Measurements from ENCODE around the gene RANBP9.

RANBP9 gene

DNA sequence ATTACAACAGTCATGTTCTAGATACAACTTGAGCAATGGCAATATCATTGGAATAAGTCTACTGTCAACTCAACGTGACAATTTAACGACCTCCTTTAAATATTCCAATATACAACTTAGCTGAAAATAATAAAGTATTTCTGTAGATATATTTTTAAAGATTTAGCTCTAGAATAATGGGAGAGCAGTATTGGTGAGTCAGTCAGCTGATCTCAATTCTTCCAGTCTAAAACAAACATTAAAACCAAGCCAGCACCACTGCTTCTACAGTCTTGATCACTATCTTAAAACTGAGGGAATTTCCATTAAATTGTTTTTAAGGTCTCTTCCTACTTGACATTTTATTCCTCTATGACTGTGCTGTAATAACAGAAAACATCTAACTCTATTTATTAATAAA lies 58.3 kb downstream of the RANBP9 start:
- DNase-seq (ENCODE audit: low read depth): no peak

DNA sequence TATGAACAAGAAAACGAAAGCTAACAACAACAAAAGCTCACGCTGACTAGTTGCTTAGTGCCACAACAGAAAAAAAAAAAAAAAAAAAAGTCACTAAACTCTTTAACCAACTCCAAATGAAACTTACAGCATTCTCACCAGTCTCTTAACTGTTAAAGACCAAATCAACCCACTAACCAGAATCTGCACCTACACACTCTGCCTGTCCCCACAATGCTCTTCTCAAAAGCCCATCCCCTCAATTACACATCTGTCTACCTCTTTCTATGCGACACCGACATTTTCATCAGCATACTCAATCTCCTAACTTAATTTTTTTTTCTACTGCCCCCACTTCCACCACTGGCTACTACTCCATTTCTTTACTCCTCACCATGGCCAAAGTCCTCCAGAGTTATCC lies 62.2 kb downstream of the RANBP9 start:
- DNase-seq (ENCODE audit: low read depth): no peak

GRCh38 chr6:13648850-13649249 lies 62.8 kb downstream of the RANBP9 start:
- DNase-seq (ENCODE audit: low read depth): no peak

- no peak for DNase-seq (ENCODE audit: low read depth)
These were observed 68.5 kb downstream of the RANBP9 start for GRCh38 chr6:13643125-13643524.

- DNase-seq (ENCODE audit: low read depth): no peak
These were observed 70.3 kb downstream of the RANBP9 start for GRCh38 chr6:13641315-13641714.

GRCh38 chr6:13638626-13639025 lies 73.0 kb downstream of the RANBP9 start:
- no peak for DNase-seq (ENCODE audit: low read depth)

GRCh38 chr6:13638014-13638413 lies 73.6 kb downstream of the RANBP9 start:
- DNase-seq (ENCODE audit: low read depth): no peak

GRCh38 chr6:13635948-13636658 lies 75.5 kb downstream of the RANBP9 start:
- DNase-seq (ENCODE audit: low read depth): no peak

- no peak for DNase-seq (ENCODE audit: low read depth)
These were observed 78.3 kb downstream of the RANBP9 start for GRCh38 chr6:13633343-13633742.

DNA sequence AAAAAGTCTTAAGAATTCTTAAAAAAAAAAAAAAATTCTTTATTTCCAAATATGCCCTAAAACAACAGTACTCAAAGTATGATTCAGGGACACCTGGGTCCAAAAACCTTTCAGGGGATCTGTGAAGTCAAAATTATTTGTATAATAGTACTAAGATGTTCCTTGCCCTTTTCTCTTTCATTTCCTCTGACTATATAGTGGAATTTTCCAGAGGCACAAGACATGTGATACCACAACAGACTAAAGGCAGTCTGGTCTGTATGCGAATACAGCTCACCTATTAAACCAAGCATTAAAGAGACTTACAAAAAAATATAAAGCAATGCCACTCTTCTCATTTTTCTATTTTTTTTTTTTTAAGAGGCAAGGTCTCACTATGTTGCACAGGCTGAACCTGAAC lies 81.1 kb downstream of the RANBP9 start:
- DNase-seq (ENCODE audit: low read depth): no peak

DNA sequence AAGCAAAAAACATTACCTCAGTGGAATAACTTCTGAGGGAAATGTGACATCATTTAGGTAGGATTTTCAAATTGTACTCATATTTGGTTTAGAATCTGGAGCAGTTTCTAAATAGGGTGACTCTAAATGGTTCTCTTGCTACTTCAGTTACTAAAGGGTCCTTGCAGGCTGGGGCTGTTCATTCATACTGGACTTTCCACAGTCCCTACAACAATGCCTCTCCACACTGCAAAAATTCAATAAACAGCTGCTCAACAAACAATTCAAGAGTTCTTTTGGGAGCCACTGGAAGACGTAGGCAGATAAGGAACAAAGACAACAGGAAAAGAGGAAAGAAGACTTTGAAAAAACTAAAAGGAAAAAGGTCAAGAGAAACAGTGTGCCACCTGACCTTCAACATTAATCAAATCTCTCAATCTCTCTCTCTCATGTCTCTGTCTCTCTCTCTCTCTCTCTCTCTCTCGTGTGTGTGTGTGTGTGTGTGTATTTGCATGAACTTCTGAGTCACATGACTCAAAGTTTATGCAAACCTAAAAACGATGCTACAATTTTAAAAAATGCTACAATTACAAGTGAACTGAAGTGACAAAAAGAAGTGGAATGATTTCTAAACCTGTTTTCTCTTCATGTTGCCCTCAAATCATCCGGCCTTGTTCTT lies 82.0 kb downstream of the RANBP9 start:
- DNase-seq (ENCODE audit: low read depth): no peak

GRCh38 chr6:13624871-13625288 lies 86.8 kb downstream of the RANBP9 start:
- DNase-seq (ENCODE audit: low read depth): no peak

DNA sequence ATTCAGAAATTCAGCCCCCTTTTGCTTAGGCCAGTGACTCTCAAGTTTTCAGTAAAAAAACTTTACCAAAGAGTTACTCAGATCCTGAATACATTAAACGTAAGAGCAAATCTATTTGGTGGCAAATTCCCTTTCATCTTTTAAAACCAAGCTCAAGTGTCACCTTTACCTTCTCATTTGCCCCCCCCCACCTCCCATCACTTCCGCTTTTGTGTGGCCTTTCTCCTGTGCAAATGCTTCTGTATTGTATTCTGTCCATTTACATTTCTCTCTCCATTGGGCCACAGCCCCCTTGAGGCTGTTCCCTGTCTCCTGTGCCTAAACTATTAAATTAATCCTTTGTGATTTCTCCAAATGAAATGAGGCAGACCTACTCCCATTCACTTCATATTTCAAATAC lies 94.6 kb downstream of the RANBP9 start:
- no peak for DNase-seq (ENCODE audit: low read depth)

DNA sequence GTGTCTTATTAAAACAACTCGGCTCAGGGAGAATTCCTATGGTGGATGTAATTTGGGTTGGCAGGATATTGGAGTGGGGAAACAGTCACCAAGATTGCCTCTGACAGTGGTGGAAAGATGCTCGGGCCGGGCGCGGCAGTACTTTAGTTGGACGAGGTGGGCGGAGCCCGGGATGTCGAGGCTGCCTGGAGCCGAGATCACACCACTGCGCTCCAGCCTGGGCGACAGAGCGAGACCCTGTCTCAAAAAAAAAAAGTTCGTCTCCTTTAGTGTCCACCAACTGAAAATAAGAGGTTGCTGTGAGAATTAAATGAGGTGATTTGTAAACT lies 95.9 kb downstream of the RANBP9 start:
- DNase-seq (ENCODE audit: low read depth): peak; percentile 17

GRCh38 chr6:13614926-13615791 lies 96.5 kb downstream of the RANBP9 start, which contains the start of gene NOL7:
TSS of gene NOL7 (plus strand) at chr6:13615335. CDS start at chr6:13615359, 24 bp downstream.
- peak; percentile 97 for DNase-seq (ENCODE audit: low read depth)

DNA sequence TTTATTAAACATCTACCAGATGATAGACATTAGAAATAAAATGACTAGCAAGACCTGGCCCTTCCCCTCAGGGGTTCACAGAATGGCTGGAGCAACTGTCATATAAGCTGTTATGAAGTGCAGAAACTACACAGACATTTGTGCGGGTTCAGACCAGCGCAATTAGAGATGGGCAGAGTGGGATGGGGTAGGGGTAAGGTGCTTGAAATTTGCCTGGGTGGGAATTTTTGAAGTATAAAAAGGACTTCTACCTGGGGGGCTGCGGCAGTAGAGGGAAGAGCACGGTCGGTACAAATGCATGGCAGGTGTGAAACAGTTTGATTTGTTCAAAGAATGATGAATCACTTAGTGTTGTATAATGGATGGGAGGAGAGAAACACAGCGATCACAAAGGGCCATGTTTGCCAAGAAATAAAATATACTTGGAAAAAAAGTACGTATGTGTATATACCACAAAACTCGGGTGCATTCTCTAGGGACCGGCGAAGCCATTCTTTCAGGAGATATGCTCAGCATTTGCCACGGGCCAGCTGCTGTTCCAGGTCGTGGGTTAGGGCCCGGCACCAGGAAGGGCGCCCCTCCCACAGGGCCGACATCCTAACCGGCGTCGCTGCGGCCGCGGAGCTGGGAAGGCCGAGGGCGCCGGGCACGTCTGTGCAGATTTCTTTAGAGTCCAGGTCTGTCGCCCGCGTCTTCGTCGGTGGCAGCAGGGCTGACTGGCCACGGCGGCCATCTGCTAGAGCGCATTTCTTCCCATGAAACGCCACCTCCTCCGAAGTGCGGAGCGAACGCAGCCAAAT lies 97.3 kb downstream of the RANBP9 start:
- DNase-seq (ENCODE audit: low read depth): no peak

DNA sequence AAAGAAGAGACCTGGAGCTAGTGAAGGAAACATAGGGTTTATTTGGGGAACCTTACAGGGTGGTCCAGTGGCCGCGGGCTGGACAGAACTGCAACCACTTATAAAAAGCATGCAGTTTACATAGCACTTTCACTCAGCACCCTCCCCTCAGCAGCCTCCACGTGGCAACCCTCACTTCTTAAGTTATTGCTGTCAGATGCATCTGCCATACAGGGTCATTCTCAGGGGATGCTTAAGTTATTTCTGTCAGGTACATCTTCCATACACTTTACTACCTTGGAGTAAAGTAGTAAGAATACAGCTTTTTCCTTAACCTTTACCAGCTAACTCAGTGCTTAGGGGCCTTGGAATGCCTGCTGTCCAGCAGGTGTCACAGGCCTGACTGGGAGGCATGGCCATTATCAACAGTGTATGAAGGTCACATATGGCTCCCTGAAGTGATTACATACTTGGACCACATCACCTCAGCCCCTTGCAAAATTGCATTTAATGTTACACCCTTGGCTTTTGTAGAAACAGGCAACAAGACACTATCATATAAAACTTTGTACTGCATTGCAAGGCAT lies 98.5 kb downstream of the RANBP9 start:
- DNase-seq (ENCODE audit: low read depth): no peak

DNA sequence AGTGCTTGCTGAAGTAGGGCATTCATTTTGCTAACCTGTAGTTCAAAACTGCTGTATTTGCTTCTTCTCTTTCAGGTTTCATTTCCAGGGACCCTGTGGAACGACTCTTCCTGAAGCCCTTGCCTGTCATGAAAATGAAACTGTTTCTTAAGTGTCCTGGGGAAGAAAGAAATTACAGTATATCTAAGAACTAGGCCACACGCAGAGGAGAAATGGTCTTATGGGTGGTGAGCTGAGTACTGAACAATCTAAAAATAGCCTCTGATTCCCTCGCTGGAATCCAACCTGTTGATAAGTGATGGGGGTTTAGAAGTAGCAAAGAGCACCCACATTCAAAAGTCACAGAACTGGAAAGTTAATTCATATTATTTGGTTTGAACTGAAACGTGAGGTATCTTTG lies 99.9 kb downstream of the RANBP9 start:
- no peak for DNase-seq (ENCODE audit: low read depth)

- DNase-seq (ENCODE audit: low read depth): no peak
These were observed 106.0 kb downstream of the RANBP9 start for GRCh38 chr6:13605634-13606033.

GRCh38 chr6:13604546-13605416 lies 106.9 kb downstream of the RANBP9 start:
- no peak for DNase-seq (ENCODE audit: low read depth)

DNA sequence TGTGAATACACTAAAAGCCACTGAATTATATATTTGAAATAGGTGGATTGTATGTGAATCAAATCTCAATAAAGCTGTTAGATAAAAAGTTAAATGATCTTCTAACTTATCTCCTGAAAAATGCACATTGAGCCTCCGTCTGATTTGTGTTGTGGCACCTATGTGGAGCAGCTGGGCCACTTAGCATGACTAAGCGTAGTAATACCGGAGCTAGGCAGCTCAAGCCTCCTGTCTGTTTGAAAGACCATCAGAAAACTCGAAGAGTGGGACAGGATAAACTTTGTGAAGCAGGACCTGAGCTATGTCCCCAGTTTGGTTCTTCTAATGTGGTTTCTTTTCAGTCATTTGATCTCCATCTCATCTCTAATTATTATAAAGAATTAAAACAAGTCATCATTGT lies 107.5 kb downstream of the RANBP9 start:
- no peak for DNase-seq (ENCODE audit: low read depth)

All from activated T-helper 1 cell treated with Interleukin-2 at 50 U/mL for 16 hours (primary cell).